ENCODE results near the gene RAD51. TPM values are rescaled to one million over a fixed set of nuclear protein-coding genes. Genes with fewer than 3 reads are reported as not detected.
A peak's percentile ranks its signal among the peaks of the same experiment; 100 is the strongest.

The RAD51 gene
- total RNA-seq, 1 experiment from 2014 or later: 12.0 TPM

DNA sequence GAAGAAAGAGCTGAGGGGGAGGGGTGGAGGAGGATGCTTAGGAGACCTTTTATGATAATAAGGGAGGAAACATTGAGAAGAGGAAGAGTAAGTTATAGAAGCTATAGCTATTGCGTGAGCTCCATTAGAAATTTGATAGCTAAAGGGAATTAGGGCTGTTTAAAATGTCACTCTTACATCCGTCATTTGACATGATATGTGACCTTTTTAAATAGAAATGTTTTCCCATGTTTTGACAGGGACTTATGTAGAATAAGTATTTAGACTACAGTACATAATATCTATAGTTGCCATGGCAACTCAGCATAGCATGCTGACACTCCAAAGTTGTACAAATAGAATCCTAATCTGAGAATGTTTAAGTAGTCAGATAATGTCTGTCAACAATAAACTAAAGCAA lies 19.2 kb downstream of the RAD51 start:
- DNase-seq (ENCODE audit: low spot score): no peak
- in situ Hi-C loops (cut with HindIII; ENCODE audit: low sequenced_read_pairs): no loop called here

DNA sequence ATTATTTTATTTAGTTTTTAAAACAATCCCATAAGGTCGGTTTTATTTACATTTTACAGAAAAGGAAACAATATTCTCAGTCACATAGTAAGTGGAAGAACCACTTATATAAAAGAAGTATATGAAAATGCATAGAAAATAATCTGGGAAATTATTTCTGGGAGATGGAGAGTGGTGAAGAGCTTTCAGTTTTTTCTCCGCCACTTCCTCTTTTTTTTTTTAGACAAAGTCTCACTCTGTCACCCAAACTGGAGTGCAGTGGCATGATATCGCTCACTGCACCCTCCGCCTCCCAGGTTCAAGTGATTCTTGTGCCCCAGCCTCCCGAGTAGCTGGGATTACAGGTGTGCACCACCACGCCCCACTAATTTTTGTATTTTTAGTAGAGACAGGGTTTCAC lies 21.2 kb downstream of the RAD51 start:
- in situ Hi-C loops (cut with HindIII; ENCODE audit: low sequenced_read_pairs): no loop called here
- no peak for DNase-seq (ENCODE audit: low spot score)

DNA sequence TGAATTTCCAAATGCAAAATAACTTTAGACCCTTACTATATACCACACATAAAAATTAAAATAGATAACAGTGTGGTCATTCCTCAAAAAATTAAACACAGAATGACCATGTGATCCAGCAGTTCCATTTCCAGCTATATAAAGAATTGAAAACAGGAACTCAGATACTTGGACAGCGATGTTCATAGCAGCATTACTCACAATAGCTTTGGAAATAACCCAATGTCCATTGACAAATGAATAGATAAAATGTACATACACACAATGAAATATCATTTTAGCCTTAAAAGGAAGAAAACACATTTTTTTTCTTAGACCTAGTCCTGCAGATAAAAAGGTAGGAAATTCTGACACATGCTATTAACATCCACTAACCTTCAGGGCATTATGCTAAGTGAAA lies 26.7 kb downstream of the RAD51 start:
- in situ Hi-C loops (cut with HindIII; ENCODE audit: low sequenced_read_pairs): no loop called here
- DNase-seq (ENCODE audit: low spot score): no peak

DNA sequence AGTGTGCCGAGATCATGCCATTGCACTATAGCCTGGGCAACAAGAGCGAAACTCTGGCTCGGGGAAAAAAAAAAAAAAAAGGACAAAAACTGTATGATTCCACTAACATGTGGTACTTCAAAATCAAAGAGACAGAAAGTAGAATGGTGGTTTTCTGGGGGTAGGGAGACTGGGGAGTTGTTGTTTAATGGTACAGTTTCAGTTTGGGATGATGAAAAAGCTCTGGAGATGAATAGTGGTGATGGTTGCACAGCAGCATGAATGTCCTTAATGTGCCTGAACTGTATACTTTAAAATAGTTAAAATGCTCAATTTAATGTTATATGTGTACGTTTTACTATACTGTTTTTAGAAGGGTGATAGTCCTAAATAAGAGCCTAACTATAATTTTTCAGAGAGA lies 27.4 kb downstream of the RAD51 start:
- DNase-seq (ENCODE audit: low spot score): no peak
- in situ Hi-C loops (cut with HindIII; ENCODE audit: low sequenced_read_pairs): no loop called here

DNA sequence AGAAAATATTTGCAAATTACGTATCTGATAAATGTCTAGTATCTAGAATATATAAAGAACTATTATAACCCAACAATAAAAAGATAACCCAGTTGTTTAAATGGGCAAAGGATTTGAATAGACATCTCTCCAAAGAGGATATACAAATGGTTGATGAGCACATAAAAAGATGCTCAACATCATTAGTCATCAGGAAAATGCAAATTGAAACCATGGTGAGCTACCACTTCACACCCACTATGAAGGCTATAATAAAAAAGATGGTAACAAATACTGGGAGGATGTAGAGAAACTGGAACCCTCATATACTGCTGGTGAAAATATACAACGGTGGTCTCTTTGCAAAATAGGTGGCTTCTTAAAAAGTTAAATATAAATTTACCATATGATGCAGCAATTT lies 28.0 kb downstream of the RAD51 start:
- in situ Hi-C loops (cut with HindIII; ENCODE audit: low sequenced_read_pairs): no loop called here

DNA sequence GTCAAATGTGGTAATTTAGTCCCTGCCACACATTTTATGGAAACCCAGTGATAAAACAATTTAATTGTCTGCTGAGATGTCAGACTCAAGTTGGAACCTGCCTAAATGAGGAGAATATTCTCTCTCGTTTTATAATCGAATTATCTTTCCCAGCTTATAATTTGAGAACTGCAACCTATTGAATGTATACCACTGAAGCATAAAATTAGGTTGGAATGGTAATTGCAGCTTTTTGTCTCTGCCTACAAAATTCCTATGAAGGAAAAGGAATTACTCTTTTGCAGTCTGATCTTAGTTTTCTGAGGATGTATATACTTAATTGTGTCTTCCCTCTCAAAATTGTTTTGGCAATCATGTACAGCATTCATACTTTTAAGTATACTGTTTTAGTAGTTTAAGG lies 28.9 kb downstream of the RAD51 start:
- in situ Hi-C loops (cut with HindIII; ENCODE audit: low sequenced_read_pairs): no loop called here
- DNase-seq (ENCODE audit: low spot score): no peak

More for the DNA sequence above, 28.0 kb downstream of the RAD51 start:
- no peak for DNase-seq (ENCODE audit: low spot score)

DNA sequence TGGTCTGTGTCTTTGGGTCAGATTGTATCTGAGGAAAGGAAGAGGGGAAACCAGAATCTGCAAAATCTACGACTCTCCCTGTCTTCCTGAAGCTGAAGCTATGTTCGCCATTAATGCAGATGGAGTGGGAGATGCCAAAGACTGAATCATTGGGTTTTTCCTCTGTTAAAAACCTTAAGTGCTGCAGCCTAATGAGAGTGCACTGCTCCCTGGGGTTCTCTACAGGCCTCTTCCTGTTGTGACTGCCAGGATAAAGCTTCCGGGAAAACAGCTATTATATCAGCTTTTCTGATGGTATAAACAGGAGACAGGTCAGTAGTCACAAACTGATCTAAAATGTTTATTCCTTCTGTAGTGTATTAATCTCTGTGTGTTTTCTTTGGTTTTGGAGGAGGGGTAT lies 36.1 kb downstream of the RAD51 start:
- no peak for DNase-seq (ENCODE audit: low spot score)
- in situ Hi-C loops (cut with HindIII; ENCODE audit: low sequenced_read_pairs): no loop called here

DNA sequence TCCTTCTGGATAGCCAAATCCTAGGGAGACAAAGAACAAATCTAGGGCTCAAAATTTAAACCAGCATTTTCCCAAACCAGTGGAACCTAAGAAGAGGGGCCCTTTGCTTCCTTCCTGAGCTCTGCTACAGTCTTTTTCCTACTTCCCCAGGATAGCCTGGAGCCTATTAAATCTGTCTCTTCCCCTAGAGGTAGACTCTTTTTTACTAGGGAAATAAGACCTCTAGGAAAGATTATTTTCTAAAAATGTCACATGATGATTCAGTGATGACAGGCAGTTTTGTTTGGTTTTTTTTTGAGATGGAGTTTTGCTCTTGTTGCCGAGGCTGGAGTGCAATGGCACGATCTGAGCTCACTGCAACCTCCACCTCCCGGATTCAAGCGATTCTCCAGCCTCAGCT lies 41.6 kb downstream of the RAD51 start:
- DNase-seq (ENCODE audit: low spot score): no peak
- in situ Hi-C loops (cut with HindIII; ENCODE audit: low sequenced_read_pairs): no loop called here

DNA sequence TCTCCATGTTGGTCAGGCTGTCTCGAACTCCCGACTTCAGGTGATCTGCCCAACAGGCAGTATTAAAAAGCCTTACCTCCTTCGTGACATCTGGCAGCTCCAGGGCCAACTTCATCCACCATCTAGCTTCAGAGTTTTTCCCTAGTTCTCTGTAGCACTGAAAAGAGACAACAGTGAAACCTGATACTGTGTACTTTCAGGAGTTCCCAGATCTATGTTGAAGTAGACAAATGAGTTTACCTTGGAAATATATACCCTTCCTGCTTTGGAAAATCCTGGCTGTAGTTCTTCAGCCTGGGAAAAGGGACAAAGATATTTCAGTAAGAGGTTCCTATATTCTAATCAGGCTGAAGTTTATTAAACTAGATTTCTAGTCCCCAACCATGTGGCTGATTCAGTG lies 42.1 kb downstream of the RAD51 start:
- no peak for DNase-seq (ENCODE audit: low spot score)
- in situ Hi-C loops (cut with HindIII; ENCODE audit: low sequenced_read_pairs): no loop called here

DNA sequence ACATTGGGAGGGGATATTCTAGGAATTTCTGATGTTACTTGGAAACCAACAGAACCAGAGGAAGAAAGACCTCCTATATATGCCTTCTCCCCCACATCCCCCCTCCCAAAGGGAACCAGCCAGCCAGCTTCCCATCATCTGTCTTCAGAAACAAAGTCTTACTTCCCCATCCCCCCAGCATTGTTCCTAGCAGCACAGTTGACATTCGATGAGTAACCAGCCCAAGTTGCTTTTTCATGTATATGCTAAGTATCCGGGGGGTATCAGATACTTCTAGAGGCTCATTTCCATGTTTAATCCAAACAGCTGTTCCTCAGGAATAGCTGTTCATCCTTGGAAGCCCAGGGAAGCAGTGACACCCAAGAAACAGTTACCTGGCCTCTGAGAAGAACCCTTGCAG lies 44.1 kb downstream of the RAD51 start:
- in situ Hi-C loops (cut with HindIII; ENCODE audit: low sequenced_read_pairs): no loop called here
- DNase-seq (ENCODE audit: low spot score): no peak

DNA sequence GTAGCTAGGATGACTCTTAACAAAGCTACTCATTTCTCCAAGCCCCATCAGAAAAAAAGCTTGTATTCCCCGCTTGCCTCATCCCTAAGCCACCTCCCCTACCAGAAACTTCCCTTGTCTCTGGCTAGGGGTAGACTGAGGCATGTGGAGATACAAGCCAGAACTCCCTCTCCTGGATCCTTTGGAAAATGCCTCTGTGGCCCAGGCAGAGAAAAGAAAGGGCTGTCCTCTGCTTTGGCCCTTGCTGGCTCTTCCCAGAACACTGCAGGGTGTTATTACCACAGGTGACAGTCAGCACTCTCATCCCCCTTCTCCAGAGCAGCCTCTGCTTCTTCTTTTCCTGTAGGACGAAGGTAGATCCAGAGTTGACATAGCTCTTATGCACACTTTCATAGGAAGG lies 44.9 kb downstream of the RAD51 start:
- DNase-seq (ENCODE audit: low spot score): no peak
- in situ Hi-C loops (cut with HindIII; ENCODE audit: low sequenced_read_pairs): no loop called here

DNA sequence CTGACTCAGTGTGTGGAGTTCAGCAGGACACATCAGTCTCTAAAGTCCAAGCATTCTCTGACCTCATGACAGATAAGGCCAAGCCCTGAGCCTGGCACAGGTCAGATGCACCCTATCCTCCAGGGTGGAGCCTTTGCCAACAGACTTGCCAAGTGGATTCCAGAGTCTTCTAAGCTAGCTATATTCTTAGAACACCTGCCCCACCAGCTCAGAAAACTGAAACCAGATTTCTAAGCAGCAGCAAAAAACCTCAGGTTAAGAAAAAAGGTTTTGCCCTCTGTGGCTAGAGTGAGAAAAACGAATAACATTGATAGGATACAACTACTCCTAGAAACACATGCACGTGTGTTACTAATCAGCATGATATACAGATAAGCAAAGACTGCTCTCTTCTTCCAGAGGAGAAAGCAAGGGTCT lies 48.5 kb downstream of the RAD51 start:
- in situ Hi-C loops (cut with HindIII; ENCODE audit: low sequenced_read_pairs): no loop called here
- DNase-seq (ENCODE audit: low spot score): no peak

DNA sequence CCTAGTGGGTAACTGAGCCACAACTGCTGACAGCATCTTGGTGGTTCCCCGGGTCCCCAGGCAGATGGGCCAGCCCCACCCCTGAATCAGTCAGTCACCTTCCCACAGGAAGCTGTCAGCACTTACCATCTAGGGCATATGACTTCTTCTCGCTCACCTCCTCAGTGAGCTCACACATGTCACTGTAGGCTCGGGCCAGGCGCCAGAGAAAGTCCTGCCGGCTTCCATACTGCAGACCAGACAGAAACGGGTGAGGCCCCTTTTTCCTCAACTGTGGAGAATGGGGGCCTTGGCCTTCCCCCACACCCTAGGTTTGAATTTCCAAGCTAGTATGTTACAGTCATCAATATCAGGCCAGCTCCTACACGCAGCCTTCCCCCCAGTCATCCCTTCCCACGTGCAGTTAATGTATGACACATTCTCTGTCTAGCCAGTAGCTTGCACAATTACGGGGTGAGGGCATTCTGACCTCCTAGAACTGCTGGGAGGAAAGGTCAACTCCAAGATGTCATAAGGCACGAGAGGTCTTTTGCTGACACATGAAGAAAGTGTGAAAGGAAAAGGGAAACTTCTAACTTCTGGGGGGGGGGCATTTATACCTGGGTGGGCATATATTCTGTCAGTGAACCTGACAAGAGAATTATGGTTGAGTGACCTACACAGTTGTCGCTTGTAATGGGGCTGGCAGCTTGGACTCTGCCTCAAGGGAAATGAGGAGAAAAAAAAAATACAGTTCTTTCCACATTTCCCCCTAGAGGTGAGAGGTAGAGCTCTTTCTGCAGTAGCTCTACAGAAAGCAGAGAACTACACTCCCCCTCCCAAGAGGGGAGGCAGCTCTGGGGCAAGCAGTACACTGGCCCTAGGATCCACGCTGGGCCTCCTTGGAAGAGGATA lies 49.2 kb downstream of the RAD51 start:
- in situ Hi-C loops (cut with HindIII; ENCODE audit: low sequenced_read_pairs): no loop called here
- DNase-seq (ENCODE audit: low spot score): no peak

DNA sequence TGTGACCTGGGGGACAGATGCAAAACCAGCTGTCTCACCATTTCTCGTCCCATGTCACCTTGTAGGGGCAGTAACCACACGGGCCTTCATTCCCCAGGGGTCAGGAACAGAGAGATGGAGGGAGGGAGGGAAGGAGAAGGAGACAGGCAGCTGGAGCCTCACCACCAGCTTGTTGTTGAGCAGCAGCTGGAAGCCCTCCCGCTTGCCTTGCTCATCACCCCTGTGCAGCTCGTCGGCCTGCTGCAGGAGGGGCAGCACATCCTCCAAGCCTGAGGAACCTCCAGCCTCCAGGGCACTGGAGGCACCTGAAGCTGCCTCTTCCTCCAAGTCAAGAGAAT lies 49.8 kb downstream of the RAD51 start:
- no peak for DNase-seq (ENCODE audit: low spot score)
- in situ Hi-C loops (cut with HindIII; ENCODE audit: low sequenced_read_pairs): no loop called here

DNA sequence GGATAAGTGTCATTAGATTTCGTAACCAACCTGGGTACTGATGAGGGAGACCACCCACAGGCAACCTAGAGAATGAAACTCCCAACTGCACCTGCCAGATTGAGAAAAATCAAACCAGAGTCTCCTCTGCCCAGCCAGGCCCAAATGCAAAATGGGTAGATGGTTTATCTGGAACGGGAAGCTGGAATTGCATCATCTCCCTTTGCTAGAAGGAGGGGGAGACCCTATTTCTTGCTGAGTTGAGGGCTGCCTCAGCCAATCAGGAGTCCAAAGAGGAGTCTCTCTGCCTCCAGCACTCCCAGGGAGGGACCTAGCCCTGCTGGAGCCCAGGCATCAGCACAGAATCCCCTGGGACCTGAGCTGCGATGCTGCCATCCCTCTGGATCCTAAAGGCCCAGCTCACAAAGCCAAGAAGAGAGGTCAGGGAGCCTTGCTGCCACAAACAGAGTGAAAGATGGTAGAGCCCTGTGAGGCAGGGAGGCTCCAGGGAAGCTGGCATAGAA lies 52.0 kb downstream of the RAD51 start:
- no peak for DNase-seq (ENCODE audit: low spot score)

DNA sequence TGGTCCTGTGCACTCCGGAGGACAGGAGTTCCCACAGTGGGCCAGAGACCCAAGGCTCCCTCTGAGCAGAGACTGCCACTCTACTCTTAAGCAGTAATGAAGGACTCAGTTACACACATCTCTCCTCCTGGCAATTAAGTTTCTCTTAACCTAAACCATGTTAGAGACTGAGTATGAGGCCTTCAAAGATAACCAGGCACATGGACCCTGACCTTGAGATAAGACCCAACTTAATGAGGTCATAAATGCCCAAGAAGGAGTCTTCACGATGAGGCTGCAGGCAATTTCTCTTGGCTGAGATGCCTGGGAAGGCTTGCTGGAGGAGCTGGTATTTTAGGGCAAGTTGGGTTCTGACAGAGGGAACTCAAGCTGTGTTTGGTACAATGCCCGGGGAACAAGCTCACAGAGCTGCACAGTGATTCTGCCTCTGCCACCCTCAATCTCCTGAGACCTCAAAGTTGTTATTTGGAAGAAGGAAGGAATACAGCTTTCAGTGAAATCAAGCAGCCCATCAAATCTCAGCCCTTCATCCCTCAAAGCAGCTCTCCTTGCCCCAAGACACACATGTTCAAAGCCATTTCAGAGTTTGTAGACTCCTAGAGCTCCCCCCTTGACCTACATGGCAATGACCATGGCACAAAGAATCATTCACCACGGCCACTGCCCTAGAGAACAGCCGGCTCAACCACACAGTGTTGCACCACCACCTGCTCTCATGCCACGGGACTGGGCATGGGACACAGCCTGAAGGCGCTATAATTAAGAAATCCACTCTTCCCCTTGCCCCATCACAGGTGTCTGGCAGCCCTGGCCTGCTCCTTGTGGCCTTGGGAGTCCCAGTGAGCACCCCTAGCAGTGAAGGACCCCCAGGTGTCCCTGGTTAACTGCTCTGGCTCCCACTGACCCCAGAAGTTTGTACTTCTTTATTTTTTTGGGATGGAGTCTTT lies 53.0 kb downstream of the RAD51 start:
- in situ Hi-C loops (cut with HindIII; ENCODE audit: low sequenced_read_pairs): no loop called here
- DNase-seq (ENCODE audit: low spot score): peak; percentile 88

More for the DNA sequence above, 52.0 kb downstream of the RAD51 start:
- in situ Hi-C loops (cut with HindIII; ENCODE audit: low sequenced_read_pairs): no loop called here

DNA sequence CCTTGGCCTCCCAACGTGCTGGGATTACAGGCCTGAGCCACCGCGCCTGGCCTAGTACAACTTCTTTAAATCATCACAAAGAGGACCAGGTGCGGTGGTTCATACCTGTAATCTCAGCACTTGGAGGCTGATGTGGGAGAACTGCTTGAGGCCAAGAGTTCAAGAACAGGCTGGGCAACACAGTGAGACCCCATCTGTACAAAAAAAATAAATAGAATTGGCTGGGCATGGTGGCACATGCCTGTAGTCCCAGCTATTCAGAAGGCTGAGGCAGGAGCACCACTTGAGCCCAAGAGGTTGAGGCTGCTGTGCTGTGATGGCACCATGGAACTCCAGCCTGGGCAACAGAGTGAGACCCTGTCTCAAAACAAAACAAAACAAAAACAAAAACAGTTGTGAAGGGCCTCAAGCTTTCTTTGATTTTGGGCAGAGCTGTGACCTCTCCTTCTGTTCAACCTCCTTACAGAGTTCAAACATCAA lies 54.2 kb downstream of the RAD51 start:
- DNase-seq (ENCODE audit: low spot score): no peak
- in situ Hi-C loops (cut with HindIII; ENCODE audit: low sequenced_read_pairs): no loop called here

DNA sequence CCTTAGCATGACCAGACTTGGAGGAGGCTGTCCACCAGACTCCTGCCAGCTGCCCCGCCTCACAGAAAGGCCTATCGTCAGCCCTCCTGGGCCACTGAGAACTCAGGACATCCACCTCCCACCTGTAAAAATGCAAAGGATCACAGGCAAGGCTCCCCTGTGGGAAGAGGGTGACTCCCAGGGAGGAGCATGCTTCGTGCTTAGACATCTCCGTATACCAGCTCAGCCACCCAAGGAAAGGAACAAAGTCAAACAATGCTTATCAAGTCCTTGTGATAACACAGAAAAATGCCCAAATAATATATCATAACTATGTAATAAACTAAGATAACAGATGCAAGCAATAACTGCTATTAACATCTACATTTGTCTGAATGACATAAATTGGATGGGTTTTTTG lies 55.9 kb downstream of the RAD51 start:
- in situ Hi-C loops (cut with HindIII; ENCODE audit: low sequenced_read_pairs): no loop called here
- no peak for DNase-seq (ENCODE audit: low spot score)

DNA sequence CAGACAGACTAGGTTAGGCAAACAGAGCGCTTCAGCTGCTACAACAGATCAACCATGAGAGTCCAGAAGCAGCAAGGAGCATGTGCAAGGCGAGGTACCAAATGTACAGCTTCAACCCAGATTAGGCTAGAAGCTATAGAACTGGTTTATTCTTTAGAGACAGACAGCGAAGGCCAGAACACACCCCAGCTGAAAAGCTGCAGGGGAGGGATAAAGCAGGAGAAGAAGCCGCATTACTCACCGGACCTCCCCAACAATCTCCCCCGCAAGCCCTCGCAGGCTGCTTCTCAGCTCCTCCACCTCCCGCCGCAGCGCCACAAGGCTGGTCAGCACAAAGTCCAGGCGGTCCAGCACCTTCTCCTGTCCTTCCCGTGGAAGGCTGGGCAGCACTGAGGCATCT lies 56.8 kb downstream of the RAD51 start:
- no peak for DNase-seq (ENCODE audit: low spot score)
- in situ Hi-C loops (cut with HindIII; ENCODE audit: low sequenced_read_pairs): no loop called here

DNA sequence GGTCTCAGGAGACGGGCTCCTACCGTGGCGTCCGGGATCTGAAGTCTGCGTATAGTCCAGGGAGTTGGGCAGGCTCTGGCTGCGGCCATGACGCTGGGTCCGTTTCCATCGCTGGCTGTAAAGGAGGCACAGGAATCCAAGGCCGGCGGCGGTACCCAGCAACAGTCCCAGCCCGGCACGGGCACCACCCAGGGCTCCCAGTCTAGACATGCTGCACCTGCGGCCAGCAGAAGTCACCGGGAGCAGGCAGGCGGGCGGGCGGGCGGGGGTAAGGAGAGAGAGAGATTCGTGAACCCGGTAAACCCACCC lies 59.6 kb downstream of the RAD51 start:
- in situ Hi-C loops (cut with HindIII; ENCODE audit: low sequenced_read_pairs): no loop called here

More for the DNA sequence above, 59.6 kb downstream of the RAD51 start:
- DNase-seq (ENCODE audit: low spot score): peak; percentile 25
